ENCODE data around the gene ADGRL1. TPM values are rescaled to one million over a fixed set of nuclear protein-coding genes. Genes with fewer than 3 reads are reported as not detected.
A peak's percentile ranks its signal among the peaks of the same experiment; 100 is the strongest.

ADGRL1 gene
- total RNA-seq, 2 experiments from 2014 or later = 8.5 to 9.5 TPM

GRCh38 chr19:14135355-14135754, 70.6 kb downstream of the ADGRL1 start:
- Mint-ChIP-seq H3K27ac (peak overlapping the region; percentile 96), H3K4me3 (peak overlapping the region; percentile 94), H3K9me3 (no peaks in the 10 kb centered on the region), H3K36me3 (peaks cover 27% of the 10 kb centered on the region), H3K27me3 (no peaks in the 10 kb centered on the region), H3K4me1 (peaks cover 24% of the 10 kb centered on the region)
- no peak for DNase-seq

- Mint-ChIP-seq H3K27me3 (no peaks in the 10 kb centered on the region), H3K9me3 (no peaks in the 10 kb centered on the region), H3K4me3 (no peak overlapping the region), H3K27ac (no peak overlapping the region), H3K36me3 (peaks cover 22% of the 10 kb centered on the region), H3K4me1 (no peaks in the 10 kb centered on the region)
- DNase-seq = no peak
Observed at GRCh38 chr19:14127929-14128509, 78.0 kb downstream of the ADGRL1 start.

DNA sequence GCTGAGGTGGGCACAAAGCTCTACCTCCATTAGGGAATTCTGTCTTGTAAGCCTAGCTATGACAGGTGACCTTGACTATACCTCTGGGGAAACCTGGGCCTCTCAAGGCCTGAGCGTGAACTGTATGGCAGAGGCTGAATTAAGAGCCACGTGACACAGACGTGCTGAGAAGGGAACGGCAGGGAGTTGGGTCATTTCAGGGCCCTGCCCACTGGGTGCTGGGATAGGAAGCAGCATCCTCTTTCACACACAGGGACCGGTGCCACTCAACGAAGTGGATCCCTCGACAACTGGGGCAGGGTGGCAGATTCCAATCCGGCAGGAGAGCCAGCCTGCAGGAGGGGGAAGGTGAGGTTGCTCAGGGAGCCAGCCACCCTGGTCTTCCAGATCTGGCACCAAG, 78.8 kb downstream of the ADGRL1 start:
- peaks cover 23% of the 10 kb centered on the region for H3K36me3 Mint-ChIP-seq
- no peaks in the 10 kb centered on the region for H3K9me3 Mint-ChIP-seq
- no peaks in the 10 kb centered on the region for H3K4me1 Mint-ChIP-seq
- H3K27ac Mint-ChIP-seq = no peak overlapping the region
- no peak overlapping the region for H3K4me3 Mint-ChIP-seq
- DNase-seq = no peak
- H3K27me3 Mint-ChIP-seq = no peaks in the 10 kb centered on the region

GRCh38 chr19:14122924-14123323, 83.0 kb downstream of the ADGRL1 start:
- Mint-ChIP-seq H3K9me3 (no peaks in the 10 kb centered on the region), H3K4me3 (no peak overlapping the region), H3K27me3 (no peaks in the 10 kb centered on the region), H3K36me3 (peaks cover 15% of the 10 kb centered on the region), H3K27ac (no peak overlapping the region), H3K4me1 (peaks cover 9% of the 10 kb centered on the region)
- no peak for DNase-seq

DNA sequence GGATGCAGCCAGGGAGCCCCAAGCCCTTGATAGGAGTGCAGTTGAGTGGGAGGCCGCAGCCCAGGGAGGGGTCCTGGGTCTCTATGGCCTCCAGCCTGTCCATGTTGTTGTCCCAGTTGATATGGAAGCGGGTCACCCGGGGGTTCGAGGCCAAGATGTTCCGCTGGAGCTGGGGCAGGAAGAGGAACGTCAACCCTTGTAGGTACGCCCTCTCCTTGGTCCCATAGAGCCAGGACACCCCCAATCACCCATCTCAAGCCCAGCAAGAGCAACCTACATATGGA, 85.5 kb downstream of the ADGRL1 start:
- Mint-ChIP-seq H3K36me3 (peaks cover 15% of the 10 kb centered on the region), H3K4me1 (peaks cover 24% of the 10 kb centered on the region), H3K4me3 (no peak overlapping the region), H3K9me3 (no peaks in the 10 kb centered on the region), H3K27me3 (no peaks in the 10 kb centered on the region), H3K27ac (no peak overlapping the region)
- DNase-seq = no peak

- H3K27me3 Mint-ChIP-seq = no peaks in the 10 kb centered on the region
- no peak for DNase-seq
- peaks cover 26% of the 10 kb centered on the region for H3K4me1 Mint-ChIP-seq
- H3K9me3 Mint-ChIP-seq = no peaks in the 10 kb centered on the region
- no peak overlapping the region for H3K27ac Mint-ChIP-seq
- no peak overlapping the region for H3K4me3 Mint-ChIP-seq
- H3K36me3 Mint-ChIP-seq = peaks cover 11% of the 10 kb centered on the region
Observed at GRCh38 chr19:14119644-14120496, 86.1 kb downstream of the ADGRL1 start.

DNA sequence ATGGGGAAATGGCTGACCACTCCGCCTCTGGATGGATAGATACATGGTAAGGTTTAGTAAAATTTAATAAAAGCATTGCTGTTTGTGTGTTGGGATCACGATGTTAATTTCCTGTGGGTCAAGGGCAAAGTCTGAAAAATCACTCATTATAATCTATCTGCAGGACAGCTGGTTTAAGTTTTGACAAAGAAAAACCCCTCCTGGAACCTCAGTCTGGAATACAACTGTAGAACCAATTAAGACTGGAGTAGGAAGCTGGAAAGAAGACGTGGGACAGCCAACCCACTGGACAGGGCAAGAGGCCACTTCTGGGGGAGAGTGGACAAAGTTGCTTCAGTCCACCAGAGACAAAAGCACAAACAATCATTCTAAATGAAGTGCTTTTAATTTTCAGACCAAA, 86.8 kb downstream of the ADGRL1 start:
- peak overlapping the region; percentile 86 for H3K4me3 Mint-ChIP-seq
- H3K27ac Mint-ChIP-seq = no peak overlapping the region
- peaks cover 7% of the 10 kb centered on the region for H3K36me3 Mint-ChIP-seq
- no peaks in the 10 kb centered on the region for H3K9me3 Mint-ChIP-seq
- DNase-seq = no peak
- peaks cover 26% of the 10 kb centered on the region for H3K4me1 Mint-ChIP-seq
- H3K27me3 Mint-ChIP-seq = no peaks in the 10 kb centered on the region

- Mint-ChIP-seq H3K4me1 (peaks cover 30% of the 10 kb centered on the region), H3K27me3 (no peaks in the 10 kb centered on the region), H3K4me3 (peak overlapping the region; percentile 86), H3K9me3 (no peaks in the 10 kb centered on the region), H3K27ac (peak overlapping the region; percentile 88), H3K36me3 (peaks cover 7% of the 10 kb centered on the region)
- peak; percentile 38 for DNase-seq
Observed at GRCh38 chr19:14118165-14119051, 87.6 kb downstream of the ADGRL1 start.

DNA sequence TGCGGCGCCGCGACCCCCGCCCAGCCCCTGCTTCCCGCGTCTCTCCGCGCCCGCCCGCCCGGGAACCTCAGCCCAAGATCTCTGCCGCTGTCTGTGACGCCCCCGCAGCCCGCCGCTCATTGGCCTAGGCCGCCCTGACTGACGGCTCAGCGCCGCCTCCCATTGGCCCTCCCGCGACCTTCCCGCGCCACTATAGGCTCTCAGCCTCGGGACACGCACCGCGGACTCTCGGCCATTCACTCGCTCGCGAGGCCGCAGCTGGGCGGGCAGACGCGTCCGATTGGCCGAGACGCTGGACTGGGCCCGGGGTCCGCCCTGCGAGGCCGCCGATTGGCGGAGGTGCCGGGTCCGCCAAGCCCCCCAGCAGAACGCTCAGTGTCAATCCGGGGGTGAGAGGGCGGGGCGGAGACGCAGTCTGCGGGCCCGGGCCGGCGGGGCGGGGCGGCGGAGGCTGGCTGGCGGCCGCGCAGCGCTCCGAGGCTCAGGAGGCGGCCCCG, 88.3 kb downstream of the ADGRL1 start, which contains the start of gene PRKACA:
PRKACA (minus strand) TSS at position 95 of the 497 bp plus-strand sequence. CDS start 215 bp downstream, outside the sequence.
- peaks cover 4% of the 10 kb centered on the region for H3K36me3 Mint-ChIP-seq
- H3K27ac Mint-ChIP-seq = peak within 1 kb of the TSS; percentile 88
- peaks cover 33% of the 10 kb centered on the region for H3K4me1 Mint-ChIP-seq
- no peaks in the 10 kb centered on the region for H3K27me3 Mint-ChIP-seq
- peak; percentile 100 for DNase-seq
- peak within 1 kb of the TSS; percentile 87 for H3K4me3 Mint-ChIP-seq
- no peaks in the 10 kb centered on the region for H3K9me3 Mint-ChIP-seq

DNA sequence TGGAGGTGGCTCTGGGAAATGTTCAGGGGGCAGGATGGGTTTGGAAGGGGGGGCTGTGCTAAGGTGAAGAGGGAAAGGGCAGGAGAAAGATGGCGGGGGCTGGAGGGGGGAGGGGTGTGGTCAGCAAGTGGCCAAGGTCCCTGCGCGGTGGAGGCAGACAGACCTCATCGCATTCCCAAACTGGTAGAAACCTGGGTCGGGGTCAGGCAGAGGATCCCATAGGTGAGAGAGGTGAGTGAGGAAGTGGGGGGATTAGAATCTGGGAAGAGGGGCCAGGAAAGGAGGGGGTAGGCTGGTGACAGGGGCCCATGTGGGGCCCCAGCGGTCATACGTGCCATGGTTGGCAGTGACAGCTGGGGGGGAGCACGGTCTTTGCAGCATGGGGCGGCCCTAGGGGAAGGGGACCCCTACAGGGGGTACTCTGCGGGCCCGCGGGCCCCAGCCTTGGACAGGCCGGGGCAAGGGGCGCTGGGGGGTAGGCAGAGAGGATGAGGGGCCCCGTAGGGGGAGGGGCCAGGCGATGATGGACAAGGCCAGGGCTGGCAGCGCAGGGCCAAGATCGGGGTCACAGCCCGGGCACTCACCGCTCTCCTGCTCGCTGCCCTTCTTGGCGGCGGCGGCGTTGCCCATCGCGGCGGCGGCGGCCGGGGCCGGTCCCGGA, 88.9 kb downstream of the ADGRL1 start:
- peak overlapping the region; percentile 7 for H3K27ac Mint-ChIP-seq
- H3K36me3 Mint-ChIP-seq = no peaks in the 10 kb centered on the region
- DNase-seq = no peak
- no peaks in the 10 kb centered on the region for H3K9me3 Mint-ChIP-seq
- H3K4me3 Mint-ChIP-seq = peak overlapping the region; percentile 87
- no peaks in the 10 kb centered on the region for H3K27me3 Mint-ChIP-seq
- peaks cover 38% of the 10 kb centered on the region for H3K4me1 Mint-ChIP-seq

- Mint-ChIP-seq H3K36me3 (no peaks in the 10 kb centered on the region), H3K27ac (peak overlapping the region; percentile 7), H3K9me3 (no peaks in the 10 kb centered on the region), H3K4me3 (peak overlapping the region; percentile 87), H3K27me3 (no peaks in the 10 kb centered on the region), H3K4me1 (peaks cover 43% of the 10 kb centered on the region)
- DNase-seq = no peak
Observed at GRCh38 chr19:14116525-14116917, 89.4 kb downstream of the ADGRL1 start.

DNA sequence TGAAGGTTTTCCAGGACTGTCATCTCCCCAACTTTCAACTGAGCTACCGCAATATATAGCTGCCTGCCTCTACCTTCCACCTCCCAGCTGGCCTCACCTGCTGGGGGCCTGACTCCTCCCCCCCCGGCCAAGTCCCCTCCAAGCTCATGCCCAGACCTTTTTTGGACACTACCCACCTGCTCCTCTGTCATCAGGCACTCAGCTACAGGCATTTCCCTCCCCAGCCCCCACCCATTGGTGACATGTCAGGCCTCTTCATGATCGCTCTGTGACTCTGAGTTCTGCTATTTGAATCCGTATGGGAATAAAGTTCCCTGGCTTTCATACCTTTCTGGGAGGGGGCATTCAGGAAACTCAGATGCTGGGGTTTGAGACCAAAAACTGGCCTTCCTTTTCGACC, 90.2 kb downstream of the ADGRL1 start:
- H3K4me3 Mint-ChIP-seq = peak overlapping the region; percentile 87
- peaks cover 43% of the 10 kb centered on the region for H3K4me1 Mint-ChIP-seq
- no peaks in the 10 kb centered on the region for H3K9me3 Mint-ChIP-seq
- H3K36me3 Mint-ChIP-seq = no peaks in the 10 kb centered on the region
- DNase-seq = no peak
- H3K27me3 Mint-ChIP-seq = no peaks in the 10 kb centered on the region
- H3K27ac Mint-ChIP-seq = no peak overlapping the region

DNA sequence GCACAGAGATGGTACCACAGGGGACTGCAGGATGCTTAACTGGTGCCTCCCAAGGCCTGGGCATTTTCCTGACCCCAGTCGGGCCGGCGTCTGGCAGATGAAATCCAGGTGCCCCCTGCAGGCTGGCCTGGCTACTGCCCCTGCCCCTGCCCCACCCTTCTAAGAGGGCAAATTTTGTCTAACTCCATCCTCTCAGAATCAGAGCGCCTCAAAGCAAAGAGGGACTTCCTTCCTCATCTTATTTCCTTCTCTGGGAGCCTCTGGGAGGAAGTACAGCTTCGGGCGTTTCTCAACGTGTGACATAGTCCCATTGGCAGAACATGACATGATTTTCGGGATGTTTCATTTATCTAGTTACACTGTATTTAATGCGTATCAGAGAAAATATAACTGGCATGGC, 91.1 kb downstream of the ADGRL1 start:
- peak; percentile 63 for DNase-seq
- H3K4me1 Mint-ChIP-seq = peaks cover 43% of the 10 kb centered on the region

DNA sequence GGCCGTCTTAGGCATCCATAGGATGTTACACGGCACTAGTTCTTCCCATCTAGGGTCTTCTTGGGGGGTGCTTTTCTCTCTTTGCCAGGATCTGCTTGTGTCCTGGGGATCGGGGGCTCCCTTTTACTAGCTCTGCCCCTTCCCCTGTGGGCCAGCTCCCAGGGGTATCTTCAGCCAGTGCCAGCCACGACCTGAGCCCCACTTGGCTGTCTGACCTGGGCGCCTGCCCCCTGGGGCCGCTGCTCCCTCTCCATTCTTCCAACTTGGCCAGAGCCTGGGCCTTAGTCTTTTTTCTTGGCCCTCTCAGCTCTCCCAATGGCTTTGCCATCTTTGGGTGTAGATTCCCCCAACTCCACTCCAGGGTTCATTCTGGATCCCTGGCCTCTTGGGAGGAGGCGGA, 91.5 kb downstream of the ADGRL1 start:
- H3K27me3 Mint-ChIP-seq = no peaks in the 10 kb centered on the region
- H3K9me3 Mint-ChIP-seq = no peaks in the 10 kb centered on the region
- DNase-seq = no peak
- H3K4me1 Mint-ChIP-seq = peaks cover 43% of the 10 kb centered on the region
- H3K4me3 Mint-ChIP-seq = no peak overlapping the region
- no peak overlapping the region for H3K27ac Mint-ChIP-seq
- no peaks in the 10 kb centered on the region for H3K36me3 Mint-ChIP-seq

More for the DNA sequence above, 91.1 kb downstream of the ADGRL1 start:
- Mint-ChIP-seq H3K9me3 (no peaks in the 10 kb centered on the region), H3K27me3 (no peaks in the 10 kb centered on the region), H3K36me3 (no peaks in the 10 kb centered on the region), H3K27ac (no peak overlapping the region), H3K4me3 (no peak overlapping the region)
